ENCODE results near the gene NMT1. TPM values are rescaled to one million over a fixed set of nuclear protein-coding genes. Genes with fewer than 3 reads are reported as not detected.

Gene NMT1
- total and polyA plus RNA-seq, 2 of the 13 experiments (the other 11 are each of a cell fraction or from before 2014, with no cell fraction given) = 75.7 to 142 TPM

DNA sequence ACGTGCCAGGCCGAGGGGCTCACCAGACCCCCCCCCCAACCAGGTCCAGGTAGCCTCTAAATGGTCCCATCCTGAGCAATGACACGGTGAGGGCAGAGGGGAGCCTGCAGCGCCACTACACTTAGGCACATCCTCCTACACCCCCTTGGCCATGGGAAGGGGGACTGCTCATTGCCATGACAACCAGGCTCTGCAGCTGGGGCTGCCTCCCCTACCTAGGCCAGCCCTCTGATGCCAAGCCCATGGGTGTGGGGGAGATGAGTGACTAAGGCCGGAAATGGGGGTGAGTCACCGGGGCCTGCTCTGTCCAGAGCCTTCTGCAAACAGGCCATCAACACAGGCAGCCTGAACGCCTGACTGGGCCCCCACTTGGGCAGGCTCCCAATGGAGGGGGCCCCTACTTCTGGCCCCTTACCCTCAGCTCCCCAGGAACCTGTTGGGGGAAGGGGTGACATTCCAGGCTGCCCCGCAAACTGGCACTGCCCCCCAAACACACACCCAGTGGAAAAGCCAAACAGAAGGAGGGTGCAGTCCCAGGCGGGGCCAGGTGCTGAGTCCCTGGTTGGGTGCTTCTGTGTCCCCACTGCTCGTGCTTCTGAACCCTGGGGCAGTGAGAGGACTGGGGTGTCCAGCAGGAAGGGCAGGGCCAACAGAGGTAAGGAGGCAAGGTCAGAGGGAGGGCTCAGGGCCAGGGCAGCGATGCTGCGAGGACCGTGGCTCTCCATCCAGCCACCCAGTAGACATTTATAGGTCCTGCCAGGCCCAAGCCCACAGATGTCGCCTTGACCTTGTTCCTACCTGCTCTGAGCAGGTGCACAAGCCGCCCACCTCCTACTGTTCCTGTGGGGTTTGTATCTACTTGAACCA, 63.0 kb downstream of the NMT1 start:
- no peaks in the 10 kb centered on the region for H4K20me1 ChIP-seq (ENCODE audit: insufficient read depth, low read length)
- ATAC-seq (peak; percentile 79), FAIRE-seq (peak; percentile 56), DNase-seq (ENCODE audit: low spot score) (peak; percentile 86)
- H3K4me3 ChIP-seq (replicated peaks in 1 of 3; ENCODE audit: insufficient read depth in 1 of 3, low read depth in 2 of 3, low read length in 3 of 3) = peak overlapping the region; percentile 19 to 60 (median 29); a peak in 2 of 6 replicates
- H3K9ac ChIP-seq (ENCODE audit: insufficient read depth, low read depth, low read length) = peak overlapping the region; percentile 56
- no peaks in the 10 kb centered on the region for H3K27me3 ChIP-seq (ENCODE audit: control insufficient read depth in 1 of 2, insufficient read depth in 2 of 2, low read length in 2 of 2)
- H3K79me2 ChIP-seq (ENCODE audit: insufficient read depth, low read length) = no peaks in the 10 kb centered on the region
- H3K4me1 ChIP-seq (ENCODE audit: insufficient read depth, low read length) = peaks cover 67% of the 10 kb centered on the region
- no peak overlapping the region for H2AFZ ChIP-seq (ENCODE audit: low read length)
- no TSS peak for BruUV-seq (replicated peaks)
- ChIA-PET POLR2A (interaction anchor here (0.7 to 5.1 kb wide), 10 partner anchors 9 to 78 kb away, joined by 3 to 27 read pairs (median 5); partner anchors contain the start of genes ACBD4, HEXIM1, HEXIM2 and NMT1), CTCF (ENCODE audit: low intra/inter-chr PET ratio, low total read pairs) (interaction anchor here (2.0 kb wide), 1 partner anchor 11 kb away, joined by 8 read pairs; the partner anchor contains the start of gene ACBD4)
- intact Hi-C loops (cut with micrococcal nuclease; ENCODE audit: unreplicated experiment) = no loop called here
- H3K36me3 ChIP-seq (replicated peaks in 1 of 2; ENCODE audit: control insufficient read depth in 1 of 2, insufficient read depth in 2 of 2, low read length in 2 of 2) = peaks cover 0 to 4% of the 10 kb centered on the region in 2 experiments; a peak in 1 of 5 replicates
- H3K9me3 ChIP-seq (ENCODE audit: low read length) = no peaks in the 10 kb centered on the region
- H3K27ac ChIP-seq (ENCODE audit: extremely low read length, insufficient read depth, low read length) = peak overlapping the region; percentile 63
- peak overlapping the region; percentile 78 for H3K4me2 ChIP-seq (ENCODE audit: low read depth, low read length)
- in situ Hi-C loops (cut with HindIII; ENCODE audit: extremely low pct_ligation_motif_present, low pct_unique_long_range_greater_than_20kb) = no loop called here
- 30% methylated on average over 8 of the region's 15 CpGs for WGBS (ENCODE audit: low lambda C conversion rate)
- TF ChIP-seq FOSL1 (CRISPR knock-in tag; IDR thresholded peaks at IDR 0.05; ENCODE audit: borderline replicate concordance) (peak; percentile 95), ZNF776 (CRISPR knock-in tag; IDR thresholded peaks at IDR 0.05) (peak; percentile 88; the same call in 1 of the 2 replicates), RBM22 (optimal IDR thresholded peaks at IDR 0.05; ENCODE audit: low read length) (peak; percentile 55), ZNF382 (CRISPR knock-in tag; IDR thresholded peaks at IDR 0.05; ENCODE audit: borderline replicate concordance) (no peak), U2AF2 (IDR thresholded peaks at IDR 0.05; ENCODE audit: low read depth, low read length) (peak; percentile 93; the same call in 1 of the 2 replicates), ZNF367 (CRISPR knock-in tag; IDR thresholded peaks at IDR 0.05; ENCODE audit: borderline replicate concordance) (no peak), BHLHE40 (IDR thresholded peaks at IDR 0.05; ENCODE audit: low read length) (peak; percentile 69), ISX (CRISPR knock-in tag; conservative IDR thresholded peaks at IDR 0.05) (no peak), SMAD1 (CRISPR knock-in tag; IDR thresholded peaks at IDR 0.05; ENCODE audit: borderline replicate concordance, low read depth) (no peak), ZNF225 (CRISPR knock-in tag; IDR thresholded peaks at IDR 0.05) (peak; percentile 78; the same call in 1 of the 2 replicates), ZNF572 (CRISPR knock-in tag; IDR thresholded peaks at IDR 0.05) (peak; percentile 74; the same call in 1 of the 2 replicates), PHF5A (CRISPR knock-in tag; IDR thresholded peaks at IDR 0.05; ENCODE audit: low read depth, unreplicated experiment) (no peak), POLR2AphosphoS2 (IDR thresholded peaks at IDR 0.05; ENCODE audit: low read depth, low read length) (no peak), ZNF883 (CRISPR knock-in tag; IDR thresholded peaks at IDR 0.05; ENCODE audit: not compliant biosample characterization) (peak; percentile 74), PCBP1 (IDR thresholded peaks at IDR 0.05; ENCODE audit: borderline replicate concordance, low read depth, low read length) (peak; percentile 85), CBFB (CRISPR knock-in tag; IDR thresholded peaks at IDR 0.05) (0 out of 2 replicates have a peak, but pooled peaks have one; percentile 23), ZFAT (CRISPR knock-in tag; conservative IDR thresholded peaks at IDR 0.05) (no peak), ZMYM3 (CRISPR knock-in tag; IDR thresholded peaks at IDR 0.05) (peak; percentile 6; the same call in 1 of the 2 replicates), GABPA (IDR thresholded peaks at IDR 0.05; ENCODE audit: low read depth, low read length) (no peak), GABPA (CRISPR knock-in tag; IDR thresholded peaks at IDR 0.05; ENCODE audit: low read depth) (peak; percentile 84), XBP1 (CRISPR knock-in tag; IDR thresholded peaks at IDR 0.05) (no peak), SPEN (CRISPR knock-in tag; IDR thresholded peaks at IDR 0.05; ENCODE audit: low read depth) (peak; percentile 72), SMARCE1 (IDR thresholded peaks at IDR 0.05; ENCODE audit: borderline replicate concordance) (no peak), ZNF589 (CRISPR knock-in tag; conservative IDR thresholded peaks at IDR 0.05) (0 out of 2 replicates have a peak, but pooled peaks have one; percentile 60)
- TF ChIP-seq, protein P1, sequence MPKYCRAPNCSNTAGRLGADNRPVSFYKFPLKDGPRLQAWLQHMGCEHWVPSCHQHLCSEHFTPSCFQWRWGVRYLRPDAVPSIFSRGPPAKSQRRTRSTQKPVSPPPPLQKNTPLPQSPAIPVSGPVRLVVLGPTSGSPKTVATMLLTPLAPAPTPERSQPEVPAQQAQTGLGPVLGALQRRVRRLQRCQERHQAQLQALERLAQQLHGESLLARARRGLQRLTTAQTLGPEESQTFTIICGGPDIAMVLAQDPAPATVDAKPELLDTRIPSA (CRISPR knock-in tag; IDR thresholded peaks at IDR 0.05; ENCODE audit: borderline replicate concordance) = no peak

Data from HepG2 (cell line).